ENCODE measurements around the gene ARHGEF9.

GRCh38 chrX:63755892-63756291 is 29.1 kb downstream of the ARHGEF9 start:
- TF ChIP-seq CTCF (IDR thresholded peaks at IDR 0.05; ENCODE audit: insufficient read depth, low read depth, low read length) = no peak
- no peak for TF ChIP-seq EZH2 (IDR thresholded peaks at IDR 0.05; ENCODE audit: insufficient read depth, low read length)
